ENCODE results near the gene KDM3B. TPM values are rescaled to one million over a fixed set of nuclear protein-coding genes. Genes with fewer than 3 reads are reported as not detected.

KDM3B gene
- total and polyA plus RNA-seq, 9 of the 15 experiments (the other 6 are each of a cell fraction or from before 2014, with no cell fraction given) = 13.8 to 62.8 (median 41.9) TPM

GRCh38 chr5:138464008-138464387, 111.5 kb downstream of the KDM3B start (continued):
- TF ChIP-seq TCFL5 (CRISPR knock-in tag; conservative IDR thresholded peaks at IDR 0.05) (no peak), DIDO1 (tag; IDR thresholded peaks at IDR 0.05; ENCODE audit: low read depth) (no peak), ETV1 (tag; conservative IDR thresholded peaks at IDR 0.05; ENCODE audit: low read depth) (peak; percentile 96), ATF1 (CRISPR knock-in tag; IDR thresholded peaks at IDR 0.05) (peak; percentile 50; the same call in 1 of the 2 replicates), ATF1 (tag; IDR thresholded peaks at IDR 0.05) (peak; percentile 75), POLR2AphosphoS5 (IDR thresholded peaks at IDR 0.05; ENCODE audit: control insufficient read depth, insufficient read depth, low read depth, low read length) (peak; percentile 42; the same call in 1 of the 2 replicates)

GRCh38 chr5:138464388-138465260, 112.1 kb downstream of the KDM3B start:
- BruUV-seq (replicated peaks) = TSS peak; percentile 90
- Histone ChIP-seq H3K4me2 (ENCODE audit: insufficient read depth, low read length) (peak overlapping the region; percentile 86), H4K20me1 (replicated peaks; ENCODE audit: control insufficient read depth, insufficient read depth, low read length) (peaks cover 29% of the 10 kb centered on the region), H3K9me3 (replicated peaks; ENCODE audit: control insufficient read depth, insufficient read depth, low read depth, low read length) (no peaks in the 10 kb centered on the region), H2AFZ (ENCODE audit: low read depth, low read length) (peak overlapping the region; percentile 92), H3K36me3 (ENCODE audit: control insufficient read depth, insufficient read depth, low read length) (peaks cover 30% of the 10 kb centered on the region), H3K9ac (ENCODE audit: insufficient read depth in 1 of 2, low read depth in 2 of 2, low read length in 2 of 2) (peak overlapping the region; percentile 93 to 95), H3K79me2 (ENCODE audit: control insufficient read depth, insufficient read depth, low read length) (peaks cover 33% of the 10 kb centered on the region), H3K4me3 (peak overlapping the region; percentile 90), H3K27ac (ENCODE audit: extremely low read depth, low read depth, low read length) (peak overlapping the region; percentile 91), H3K9me1 (ENCODE audit: control insufficient read depth, insufficient read depth, low read length) (peaks cover 22% of the 10 kb centered on the region), H3K27me3 (ENCODE audit: control insufficient read depth in 2 of 2, insufficient read depth in 2 of 2, low read length in 2 of 2) (no peaks in the 10 kb centered on the region), H3K4me1 (replicated peaks in 1 of 2; ENCODE audit: control insufficient read depth in 2 of 2, insufficient read depth in 2 of 2, low read length in 2 of 2) (peaks cover 23 to 54% of the 10 kb centered on the region in 2 experiments)
- ATAC-seq (peak; percentile 77), DNase-seq (ENCODE audit: extremely low read depth in 1 of 4, low spot score in 3 of 4) (peak; percentile 93 to 98 (median 94)), FAIRE-seq (peak; percentile 93)
- CTCF ChIA-PET (ENCODE audit: low intra/inter-chr PET ratio) = interaction anchor here (0.8 to 3.2 kb wide), 4 partner anchors 15 to 42 kb away, joined by 3 to 57 read pairs (median 3); no protein-coding TSS in a partner anchor
- intact Hi-C loops (cut with micrococcal nuclease) = loop anchor here (1.0 to 2.0 kb wide), 4 partner anchors 28 to 798 kb away; partner anchors contain the start of gene ETF1
- in situ Hi-C loops (cut with MboI) = loop anchor here (5.0 kb wide), 1 partner anchor 38 kb away; no protein-coding TSS in a partner anchor
- POLR2A ChIA-PET = interaction anchor here (0.6 to 4.0 kb wide), 33 partner anchors 9 to 383 kb away, joined by 3 to 46 read pairs (median 5); partner anchors contain the start of genes ETF1, FAM53C, HSPA9 and KDM3B
- WGBS (ENCODE audit: insufficient coverage, low coverage, missing lambda C conversion rate) = under 1% methylated on average over 46 of the region's 64 CpGs
- TF ChIP-seq DDX20 (tag; IDR thresholded peaks at IDR 0.05; ENCODE audit: low read depth) (no peak), ZKSCAN1 (IDR thresholded peaks at IDR 0.05; ENCODE audit: low read depth, low read length) (peak; percentile 12), CREBBP (IDR thresholded peaks at IDR 0.05; ENCODE audit: low read depth, low read length) (no peak), PML (IDR thresholded peaks at IDR 0.05; ENCODE audit: low read length) (0 out of 2 replicates have a peak, but pooled peaks have one; percentile 42), HMG20A (CRISPR knock-in tag; conservative IDR thresholded peaks at IDR 0.05) (no peak), PATZ1 (CRISPR knock-in tag; IDR thresholded peaks at IDR 0.05; ENCODE audit: borderline replicate concordance) (no peak), ZFPM2 (CRISPR knock-in tag; IDR thresholded peaks at IDR 0.05) (no peak), CREB1 (IDR thresholded peaks at IDR 0.05) (no peak), CREB1 (CRISPR knock-in tag; IDR thresholded peaks at IDR 0.05) (no peak; the same call in 1 of the 2 replicates), NCOA2 (IDR thresholded peaks at IDR 0.05; ENCODE audit: partially characterized antibody in 2 of 2) (no peak), ATF3 (IDR thresholded peaks at IDR 0.05) (no peak), ATF3 (CRISPR knock-in tag; conservative IDR thresholded peaks at IDR 0.05) (peak; percentile 71), HCFC1 (IDR thresholded peaks at IDR 0.05; ENCODE audit: low read depth, low read length) (no peak)
